ENCODE results near the gene PRTFDC1.

- TF ChIP-seq CTCF (conservative IDR thresholded peaks at IDR 0.05 in 1 of 2, IDR thresholded peaks at IDR 0.05 in 1 of 2; ENCODE audit: low read depth in 1 of 2, low read length in 2 of 2) (no peak), EZH2 (IDR thresholded peaks at IDR 0.05; ENCODE audit: low read length, missing control alignments) (no peak)
Observed at GRCh38 chr10:24993237-24993958, 41.0 kb upstream of the PRTFDC1 start.
